ENCODE results near the gene FLT3.
A peak's percentile ranks its signal among the peaks of the same experiment; 100 is the strongest.
"Not testable (repeated sequence)": the region's sequence is repeated elsewhere in the genome, so short reads cannot be mapped to it uniquely, and the experiment has no call there.

Gene FLT3

DNA sequence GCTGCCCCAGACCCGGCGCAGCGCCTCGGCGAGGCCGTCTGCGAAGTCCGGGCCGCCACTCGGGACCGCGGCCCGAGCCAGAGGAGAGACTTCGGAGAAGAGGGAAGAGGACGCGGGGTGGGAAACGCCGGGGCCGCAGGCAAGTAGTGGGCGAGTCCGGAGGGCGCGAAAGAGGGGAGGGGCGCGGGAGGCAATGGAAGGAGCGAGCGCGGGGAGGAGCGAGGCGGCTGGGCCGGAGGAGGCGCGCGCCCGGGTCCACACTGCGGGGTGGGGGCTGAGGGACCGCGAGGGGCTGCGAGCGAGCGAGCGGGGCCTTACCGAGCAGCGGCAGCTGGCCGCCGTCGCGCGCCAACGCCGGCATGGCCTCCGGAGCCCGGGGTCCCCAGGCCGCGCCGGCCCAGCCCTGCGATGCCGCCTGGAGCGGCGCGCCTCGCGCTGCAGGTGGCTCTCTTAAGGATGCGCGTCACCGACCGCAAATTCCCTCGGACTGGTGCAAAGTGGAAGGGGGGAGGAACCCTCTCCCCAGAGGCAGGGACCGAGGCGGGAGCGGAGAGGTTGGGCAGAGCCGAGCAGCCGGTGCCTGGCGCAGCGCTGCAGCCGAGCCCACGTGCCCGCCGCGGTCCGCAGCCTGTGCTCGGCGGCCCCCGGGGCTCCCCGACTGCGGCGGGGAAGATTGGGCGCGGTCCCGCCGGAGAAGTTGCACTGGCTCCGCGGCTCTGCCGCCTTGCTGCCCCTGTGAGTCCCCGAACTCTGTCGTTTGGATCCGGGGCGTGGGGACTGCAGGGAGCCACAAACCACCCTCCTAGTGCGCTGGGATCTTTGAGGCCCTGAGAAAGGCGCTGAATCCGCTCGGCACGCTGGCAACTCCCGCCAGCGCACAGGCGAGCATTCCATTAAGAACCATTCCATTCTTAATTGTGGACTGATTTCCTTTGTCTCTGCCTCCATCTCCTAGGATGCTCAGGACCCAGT lies at the start of gene FLT3:
FLT3 (minus strand) TSS at position 427 of the 972 bp plus-strand sequence; CDS start at position 361, 66 bp downstream.
- DNase-seq (ENCODE audit: low read depth, low spot score) = no peak

DNA sequence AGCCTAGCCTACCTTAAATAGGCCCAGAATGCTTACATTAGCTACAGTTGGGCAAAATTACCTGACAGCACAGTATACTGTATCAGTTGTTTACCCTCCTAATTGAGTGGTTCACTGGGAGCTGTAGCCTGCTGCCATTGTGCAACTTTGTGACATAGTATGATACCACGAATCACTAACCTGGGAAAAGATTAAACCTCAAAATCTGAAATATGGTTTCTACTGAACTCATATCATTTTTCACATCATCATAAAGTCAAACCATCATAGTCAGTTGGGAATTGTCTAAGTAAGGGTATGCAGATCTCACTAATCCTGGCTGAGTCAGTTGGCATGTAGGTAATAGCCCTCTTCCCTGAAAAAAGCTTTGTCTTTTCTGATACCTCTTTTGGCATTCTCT lies 47.1 kb upstream of the FLT3 start:
- DNase-seq (ENCODE audit: low read depth, low spot score) = no peak

DNA sequence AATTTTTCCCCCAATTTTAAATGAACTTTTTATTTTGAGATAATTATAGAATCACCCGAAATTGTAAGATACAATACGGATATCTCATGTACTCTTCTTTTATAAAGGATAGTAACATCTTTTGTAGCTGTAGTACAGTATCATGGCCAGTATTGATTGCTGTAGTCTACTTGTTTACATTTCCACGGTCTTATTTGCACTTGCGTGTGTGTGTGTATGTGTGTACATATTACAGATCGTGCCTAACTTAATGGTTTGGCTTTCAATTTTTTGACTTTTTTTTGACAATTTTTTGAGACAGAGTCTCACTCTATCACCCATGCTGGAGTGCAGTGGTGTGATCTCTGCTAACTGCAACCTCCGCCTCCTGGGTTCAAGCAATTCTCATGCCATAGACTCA lies 44.7 kb upstream of the FLT3 start:
- DNase-seq (ENCODE audit: low read depth, low spot score) = no peak

DNA sequence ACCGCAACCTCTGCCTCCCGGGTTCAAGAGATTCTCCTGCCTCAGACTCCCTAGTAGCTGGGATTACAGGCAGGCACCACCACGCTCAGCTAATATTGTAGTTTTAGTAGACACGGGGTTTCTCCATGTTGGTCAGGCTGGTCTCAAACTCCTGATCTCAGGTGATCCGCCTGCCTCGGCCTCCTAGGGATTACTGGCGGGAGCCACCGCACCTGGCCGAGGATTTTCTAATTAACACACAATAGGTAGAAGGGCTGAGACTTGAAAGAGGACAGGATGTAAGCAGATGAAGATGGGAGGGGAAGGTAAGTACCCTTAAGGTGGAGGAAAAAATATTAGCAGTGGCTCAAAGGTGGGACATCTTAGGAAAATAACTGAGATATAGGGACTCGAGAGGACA lies 41.2 kb upstream of the FLT3 start:
- DNase-seq (ENCODE audit: low read depth, low spot score) = not testable (repeated sequence)

DNA sequence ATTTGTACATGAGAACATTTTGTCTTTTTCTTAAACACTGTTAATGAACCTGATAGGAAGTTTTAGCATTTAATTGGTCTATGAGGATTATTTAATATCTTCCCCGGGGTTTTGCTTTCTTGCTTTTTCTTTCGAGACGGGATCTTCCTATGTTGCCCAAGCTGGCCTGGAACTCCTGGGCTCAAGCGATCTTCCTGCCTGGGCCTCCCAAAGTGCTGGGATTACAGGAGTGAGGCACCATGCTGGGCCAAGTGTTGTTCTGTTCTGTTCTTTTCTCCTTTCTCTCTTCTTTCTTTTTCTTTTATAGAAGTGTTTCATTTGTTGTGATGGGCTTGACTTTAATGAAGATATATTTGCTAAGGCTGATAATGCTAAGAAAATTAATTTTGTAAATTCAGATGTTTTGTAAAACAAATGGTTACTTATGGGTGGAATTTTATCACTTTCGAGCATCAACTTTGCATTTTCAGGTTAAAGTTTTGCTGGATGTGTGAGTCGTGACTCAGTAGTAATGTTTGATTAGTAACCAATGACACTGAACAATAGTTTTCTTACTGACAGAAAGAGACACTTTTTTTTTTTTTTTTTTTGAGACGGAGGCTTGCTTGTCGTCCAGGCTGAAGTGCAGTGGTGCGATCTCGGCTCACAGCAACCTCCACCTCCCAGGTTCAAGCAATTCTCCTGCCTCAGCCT lies 40.2 kb upstream of the FLT3 start:
- no peak for DNase-seq (ENCODE audit: low read depth, low spot score)

DNA sequence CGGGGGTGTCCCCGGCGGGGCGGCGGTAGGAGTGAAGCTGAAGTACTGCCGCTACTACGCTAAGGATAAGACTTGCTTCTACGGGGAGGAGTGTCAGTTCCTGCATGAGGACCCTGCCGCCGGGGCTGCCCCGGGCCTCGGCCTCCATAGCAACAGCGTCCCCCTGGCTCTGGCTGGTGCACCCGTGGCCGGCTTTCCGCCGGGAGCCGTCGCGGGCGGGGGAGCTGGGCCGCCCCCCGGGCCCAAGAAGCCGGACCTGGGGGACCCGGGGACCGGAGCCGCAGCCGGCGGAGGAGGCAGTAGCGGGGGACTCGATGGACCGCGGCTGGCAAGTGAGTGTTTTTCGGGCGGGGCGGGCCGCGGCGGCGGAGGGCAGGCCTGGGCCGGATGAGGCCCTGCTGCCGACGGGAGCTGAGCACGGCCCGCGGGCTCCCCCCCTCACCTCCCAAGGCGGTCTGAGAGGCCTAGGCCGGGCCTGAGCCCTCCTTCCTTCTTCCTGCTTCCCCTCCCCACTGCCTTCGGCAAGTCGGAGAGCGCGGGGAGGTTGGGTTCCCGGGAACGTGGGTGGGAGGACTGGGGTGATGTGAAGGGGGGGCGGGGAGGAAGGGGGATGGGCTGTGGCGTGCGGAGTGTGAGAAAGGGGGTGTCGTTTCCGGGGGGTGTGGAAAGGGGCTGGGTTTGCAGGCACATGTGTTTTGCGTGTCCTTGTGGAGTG lies 38.5 kb upstream of the FLT3 start:
- DNase-seq (ENCODE audit: low read depth, low spot score) = peak; percentile 10

DNA sequence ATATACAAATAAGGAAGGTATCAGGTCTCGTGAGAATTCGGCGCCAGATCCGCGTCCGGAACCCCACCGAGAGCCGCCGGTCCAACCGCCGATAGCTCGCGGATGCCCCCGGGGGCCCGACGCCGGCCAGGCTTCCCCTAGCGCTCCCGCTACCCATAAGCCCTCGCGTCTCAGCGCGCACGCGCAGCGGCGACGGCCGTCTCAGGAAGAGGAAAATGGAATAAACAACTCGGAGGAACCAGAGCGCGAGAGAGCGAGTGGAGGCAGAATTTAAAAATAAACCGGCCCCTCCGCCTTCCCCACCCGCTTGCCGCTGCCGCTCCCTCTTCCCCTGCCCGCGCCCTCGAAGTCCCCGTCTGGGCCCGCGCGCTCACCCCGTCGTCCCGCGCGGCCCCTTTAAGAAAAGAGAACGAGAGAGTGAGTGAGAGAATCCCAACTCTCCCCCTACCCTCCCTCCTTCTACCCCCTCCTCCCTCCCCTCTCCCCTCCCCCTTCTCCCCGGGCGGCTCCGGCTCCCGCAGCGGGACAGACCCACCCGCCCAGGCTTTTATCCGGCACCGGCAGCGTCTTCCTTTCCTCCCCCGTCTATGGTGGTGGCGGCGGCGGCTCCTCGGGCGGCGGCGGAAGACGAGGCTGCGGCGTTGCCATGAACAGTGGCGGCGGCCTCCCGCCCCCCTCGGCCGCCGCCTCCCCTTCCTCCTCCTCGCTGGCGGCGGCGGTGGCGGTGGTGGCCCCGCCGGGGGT lies 37.8 kb upstream of the FLT3 start, which contains the start of gene PAN3:
PAN3 (plus strand) TSS at position 534 of the 744 bp plus-strand sequence; CDS start at position 647, 113 bp downstream.
- peak; percentile 71 for DNase-seq (ENCODE audit: low read depth, low spot score)

DNA sequence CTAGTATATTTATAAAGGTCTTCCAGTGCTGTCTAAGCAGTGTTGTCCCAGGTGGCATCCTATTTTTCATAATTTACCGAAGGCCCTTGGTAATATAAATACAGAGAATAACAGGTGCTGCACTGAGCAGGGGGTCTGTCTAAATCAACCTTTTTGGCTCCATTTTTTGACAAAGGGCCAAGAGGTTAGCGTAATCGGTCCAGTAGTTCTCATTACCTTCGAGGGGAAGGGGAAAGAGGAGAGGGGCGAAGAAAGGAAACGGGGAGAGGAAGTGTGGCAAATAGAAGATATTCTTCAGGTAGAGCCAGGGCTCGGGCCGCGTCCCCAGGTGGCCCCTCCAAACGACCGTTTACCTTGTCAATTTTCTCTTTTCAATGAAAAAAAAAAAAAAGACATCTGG lies 37.2 kb upstream of the FLT3 start:
- DNase-seq (ENCODE audit: low read depth, low spot score) = no peak

DNA sequence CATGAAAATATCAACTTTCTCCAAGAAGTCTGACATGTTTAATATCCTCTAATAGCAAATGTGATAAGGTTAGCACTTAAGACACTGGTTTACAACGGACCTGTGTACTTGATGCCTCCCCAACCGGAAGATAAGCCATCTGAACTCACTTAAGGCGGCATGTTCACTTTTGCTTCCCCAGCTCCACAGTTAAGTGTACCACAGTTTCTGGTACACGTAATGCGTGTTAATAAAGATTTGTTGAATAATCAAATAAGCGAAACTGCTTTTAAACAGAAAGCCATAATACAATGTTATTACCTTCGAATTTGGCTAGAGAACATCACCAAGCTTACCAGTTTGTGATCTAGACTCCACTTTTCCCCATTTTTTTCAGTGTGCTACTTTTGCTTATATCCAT lies 36.5 kb upstream of the FLT3 start:
- no peak for DNase-seq (ENCODE audit: low read depth, low spot score)

DNA sequence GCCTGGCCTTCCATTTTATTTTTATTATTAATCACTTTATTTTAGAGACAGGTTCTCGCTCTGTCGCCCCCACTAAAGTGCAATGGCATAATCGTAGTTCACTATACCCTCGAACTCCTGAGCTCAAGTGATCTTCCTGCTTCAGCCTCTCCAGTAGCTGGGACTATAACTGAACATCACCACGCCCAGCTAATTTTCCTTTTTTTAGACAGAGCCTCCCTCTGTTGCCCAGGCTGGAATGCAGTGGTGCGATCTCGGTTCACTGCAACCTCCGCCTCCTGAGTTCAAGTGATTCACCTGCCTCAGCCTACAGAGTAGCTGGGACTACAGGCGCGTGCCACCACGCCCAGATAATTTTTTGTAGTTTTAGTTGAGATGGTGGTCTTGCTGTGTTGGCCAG lies 31.3 kb upstream of the FLT3 start:
- no peak for DNase-seq (ENCODE audit: low read depth, low spot score)

DNA sequence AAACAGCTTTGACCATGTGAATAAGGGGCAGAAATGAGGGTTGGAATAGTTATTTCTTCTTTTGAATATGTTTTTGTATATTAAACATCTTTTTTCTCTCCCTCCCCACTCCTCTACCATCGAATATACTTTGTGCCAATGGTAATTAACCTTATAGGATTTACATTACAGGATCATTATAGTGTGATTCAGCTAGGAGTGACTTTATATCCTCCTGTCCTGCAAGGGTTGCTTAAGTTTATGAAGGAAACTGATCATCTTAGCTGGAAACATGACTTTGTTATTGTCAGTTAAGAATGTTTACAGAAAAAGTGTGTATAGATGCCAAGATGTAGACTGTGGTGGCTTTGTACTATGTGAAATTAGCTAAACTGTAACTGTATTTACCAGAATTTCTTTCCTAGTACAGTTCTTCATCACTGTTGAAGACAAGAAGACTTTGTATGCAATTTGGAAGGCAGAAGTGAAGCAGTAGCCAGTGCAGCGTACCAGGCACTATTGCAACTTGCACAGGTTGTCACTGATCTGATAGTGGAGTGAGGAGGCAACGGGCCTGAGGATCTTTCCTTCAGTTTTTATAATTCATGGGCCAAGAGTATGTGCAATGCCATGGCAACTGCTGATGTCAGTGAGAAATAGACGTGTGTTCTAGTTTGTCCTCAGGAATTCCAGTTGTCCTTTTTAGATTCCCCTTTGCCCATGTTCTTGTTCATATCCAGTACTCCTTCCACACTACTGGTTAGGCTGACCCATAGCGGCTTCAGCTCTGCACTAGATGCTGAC lies 29.7 kb upstream of the FLT3 start:
- DNase-seq (ENCODE audit: low read depth, low spot score) = no peak

DNA sequence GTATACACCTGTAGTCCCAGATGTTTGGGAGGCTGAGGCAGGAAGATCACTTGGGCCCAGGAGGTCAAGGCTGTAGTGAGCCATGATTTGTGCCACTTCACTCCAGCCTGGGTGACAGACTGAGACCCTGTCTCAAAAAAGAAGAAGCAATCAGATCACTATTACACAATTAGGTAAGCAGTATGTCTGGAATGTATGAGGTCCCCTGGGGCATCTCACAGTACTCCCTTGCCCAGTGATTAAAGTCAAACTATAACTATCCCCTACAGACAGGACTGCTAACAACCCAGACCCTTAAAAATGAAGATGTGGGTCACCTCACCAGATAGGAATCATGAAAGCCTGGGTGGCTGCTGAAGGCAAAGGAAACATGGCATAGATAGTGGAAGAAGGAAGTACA lies 28.6 kb upstream of the FLT3 start:
- DNase-seq (ENCODE audit: low read depth, low spot score) = no peak

DNA sequence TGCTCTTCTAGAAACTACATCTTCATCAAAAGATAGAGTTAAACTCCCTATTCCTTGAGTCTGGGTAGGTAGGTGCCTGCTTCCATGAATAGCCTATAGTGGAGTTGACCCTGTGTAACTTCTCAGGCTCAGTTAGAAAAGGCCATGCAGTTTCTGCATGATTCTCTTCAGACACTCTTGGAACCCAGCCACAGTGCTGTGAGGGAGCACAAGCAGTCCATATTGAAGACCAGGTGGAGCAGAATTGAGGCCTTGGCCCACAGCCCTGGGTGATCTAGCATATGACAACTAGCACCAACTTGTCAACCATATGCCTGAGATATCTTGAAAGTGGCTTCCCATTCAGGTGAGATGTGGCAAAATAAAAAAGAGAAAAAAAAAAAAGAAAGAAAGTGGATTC lies 27.7 kb upstream of the FLT3 start:
- DNase-seq (ENCODE audit: low read depth, low spot score) = no peak

DNA sequence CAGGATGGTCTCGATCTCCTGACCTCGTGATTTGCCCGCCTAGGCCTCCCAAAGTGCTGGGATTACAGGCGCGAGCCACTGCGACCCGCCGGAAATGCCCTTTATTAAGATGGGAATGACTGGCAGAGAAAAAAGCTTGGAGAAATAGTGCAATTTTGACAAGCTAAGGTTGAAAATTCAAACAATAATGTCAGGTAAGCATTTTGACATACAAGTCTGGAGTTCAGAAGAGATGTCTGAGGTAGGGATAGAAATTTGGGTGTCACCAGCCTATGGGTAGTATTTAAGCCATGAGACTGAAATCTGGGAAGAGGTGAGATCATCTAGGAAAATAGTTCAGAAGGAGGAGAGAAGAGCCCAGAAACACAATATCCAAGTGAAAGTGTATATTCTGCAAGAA lies 20.8 kb upstream of the FLT3 start:
- no peak for DNase-seq (ENCODE audit: low read depth, low spot score)

DNA sequence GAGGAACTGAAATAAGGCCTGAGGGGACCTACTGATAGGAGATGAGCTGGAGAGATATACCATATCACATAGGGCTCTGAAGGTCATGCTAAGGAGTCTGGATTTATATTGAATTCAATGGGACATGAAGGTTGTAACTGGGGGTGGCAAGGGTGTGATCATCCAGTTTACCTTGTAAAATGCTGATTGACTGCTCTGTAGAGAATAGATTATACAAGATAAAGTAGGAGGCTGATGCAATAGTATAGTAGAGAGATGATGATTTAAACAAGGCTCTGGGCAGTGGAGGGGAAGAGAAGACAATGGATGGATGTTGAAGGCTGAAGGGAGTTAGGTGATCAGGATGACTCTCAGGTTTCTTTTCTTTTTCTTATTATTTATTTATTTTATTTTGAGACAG lies 19.9 kb upstream of the FLT3 start:
- DNase-seq (ENCODE audit: low read depth, low spot score) = no peak

DNA sequence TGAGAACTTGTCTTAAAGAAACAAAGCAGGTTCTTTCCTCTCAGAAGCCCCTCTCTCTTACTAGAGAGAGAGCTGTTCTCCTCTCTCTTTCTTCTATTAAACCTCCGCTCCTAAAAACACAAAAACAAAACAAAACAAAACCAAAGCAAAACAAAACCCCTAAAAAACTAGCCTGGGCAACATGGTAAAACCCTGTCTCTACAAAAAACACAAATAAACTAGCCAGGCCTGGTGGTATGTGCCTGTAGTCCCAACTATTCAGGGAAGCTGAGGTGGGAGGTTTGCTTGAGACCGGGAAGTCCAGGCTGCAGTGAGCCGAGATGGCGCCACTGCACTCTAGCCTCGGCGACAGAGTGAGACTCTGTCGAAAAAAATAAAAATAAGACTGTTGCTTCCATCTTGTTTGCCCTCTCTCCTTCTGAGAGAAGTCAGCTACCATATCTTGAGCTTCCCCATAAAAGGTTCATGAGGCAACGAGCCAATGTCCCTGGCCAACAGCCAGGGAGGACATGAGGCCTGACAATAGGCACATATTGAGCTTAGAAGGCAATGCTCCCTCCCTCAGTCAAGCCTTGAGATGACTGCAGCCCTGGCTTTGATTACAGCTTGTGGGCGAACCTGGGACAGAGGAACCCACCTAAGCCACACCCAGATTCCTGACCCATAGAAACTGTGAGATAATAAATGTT lies 17.5 kb upstream of the FLT3 start:
- no peak for DNase-seq (ENCODE audit: low read depth, low spot score)

DNA sequence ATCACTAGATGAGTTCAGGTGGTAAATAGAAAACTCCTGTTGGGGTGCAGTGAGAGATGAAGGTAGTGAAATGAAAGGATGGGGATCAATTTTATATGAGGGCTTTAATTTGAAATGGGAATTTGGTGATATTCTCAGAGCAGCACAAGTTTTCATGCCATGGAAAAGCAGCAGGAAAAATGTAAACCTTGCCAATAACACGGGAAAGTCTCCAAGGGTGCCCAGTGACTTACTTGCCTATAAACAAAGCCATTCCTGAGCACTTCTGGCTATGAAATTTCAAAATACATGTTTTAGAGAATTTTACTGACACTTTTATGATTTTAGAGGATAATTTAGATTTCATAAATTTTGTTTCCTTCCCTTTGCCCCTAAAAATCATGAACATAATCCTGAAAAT lies 16.4 kb upstream of the FLT3 start:
- no peak for DNase-seq (ENCODE audit: low read depth, low spot score)

DNA sequence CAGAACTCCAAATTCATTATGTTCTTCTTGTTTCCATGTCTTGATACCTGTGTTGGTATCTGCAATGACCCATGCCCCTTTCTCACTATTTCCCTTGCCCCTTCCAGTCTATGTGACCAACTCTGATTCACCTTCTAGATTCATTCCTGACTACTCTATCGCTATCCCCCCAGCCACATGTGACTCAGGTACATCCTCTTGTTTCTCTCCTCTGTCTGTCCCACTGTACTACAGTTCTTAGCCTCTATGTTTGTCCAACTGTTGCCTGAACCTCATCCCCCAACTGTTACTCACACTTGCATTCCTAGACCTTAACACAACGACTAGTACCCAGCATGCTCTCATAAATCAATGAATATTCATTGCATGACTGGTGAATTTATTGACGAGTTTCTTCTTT lies 10.0 kb upstream of the FLT3 start:
- no peak for DNase-seq (ENCODE audit: low read depth, low spot score)

DNA sequence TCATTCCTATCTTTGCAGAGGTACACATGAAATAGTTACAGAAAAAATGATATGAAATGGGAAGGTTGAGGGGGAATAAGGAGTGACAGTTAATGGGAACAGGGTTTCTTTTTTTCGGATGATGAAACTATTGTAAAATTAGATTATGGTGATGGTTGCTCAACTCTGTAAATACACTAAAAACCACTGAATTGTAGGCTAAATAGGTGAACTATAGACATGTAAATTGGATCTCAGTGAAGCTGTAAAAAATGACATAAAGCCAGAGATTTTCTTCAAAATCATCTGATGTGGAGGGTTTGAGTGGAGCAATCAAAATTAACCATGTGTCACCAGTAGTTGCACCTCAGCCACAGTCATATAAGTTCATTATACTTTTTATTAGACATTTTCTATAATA lies 6.6 kb upstream of the FLT3 start:
- no peak for DNase-seq (ENCODE audit: low read depth, low spot score)

DNA sequence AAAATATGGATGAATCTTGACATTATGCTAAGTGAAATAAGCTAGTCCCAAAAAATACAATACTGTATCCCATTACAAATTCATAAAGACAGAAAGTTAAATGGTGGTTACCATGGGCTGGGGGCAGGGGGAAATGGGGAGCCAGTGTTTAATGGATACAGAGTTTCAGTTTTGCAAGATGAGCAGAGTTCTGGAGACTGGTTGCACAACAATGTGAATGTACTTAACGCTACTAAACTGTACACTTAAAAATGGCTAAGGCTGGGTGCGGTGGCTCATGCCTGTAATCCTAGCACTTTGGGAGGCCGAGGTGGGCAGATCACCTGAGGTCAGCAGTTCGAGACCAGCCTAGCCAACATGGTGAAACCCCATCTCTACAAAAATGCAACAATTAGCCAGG lies 1.5 kb upstream of the FLT3 start:
- not testable (repeated sequence) for DNase-seq (ENCODE audit: low read depth, low spot score)
